ENCODE data around the gene ADGRG3. TPM values are rescaled to one million over a fixed set of nuclear protein-coding genes. Genes with fewer than 3 reads are reported as not detected.

ADGRG3 gene
- total and polyA plus RNA-seq, 10 of the 15 experiments (the other 5 are each of a cell fraction or from before 2014, with no cell fraction given) = 0.10 to 0.11 (median 0.10) TPM; not detected in 7

DNA sequence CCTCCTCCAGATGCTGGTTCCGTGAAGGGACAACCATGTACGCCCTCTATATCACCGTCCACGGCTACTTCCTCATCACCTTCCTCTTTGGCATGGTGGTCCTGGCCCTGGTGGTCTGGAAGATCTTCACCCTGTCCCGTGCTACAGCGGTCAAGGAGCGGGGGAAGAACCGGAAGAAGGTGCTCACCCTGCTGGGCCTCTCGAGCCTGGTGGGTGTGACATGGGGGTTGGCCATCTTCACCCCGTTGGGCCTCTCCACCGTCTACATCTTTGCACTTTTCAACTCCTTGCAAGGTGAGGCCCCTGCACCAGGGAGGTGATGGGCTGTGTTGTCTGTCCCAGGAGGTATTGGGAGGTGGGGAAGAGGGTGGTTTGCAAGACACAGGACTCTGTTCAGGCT, 17.5 kb downstream of the ADGRG3 start:
- no peak for FAIRE-seq
- TF ChIP-seq CBX5 (IDR thresholded peaks at IDR 0.05; ENCODE audit: low read depth) (no peak), KDM1A (IDR thresholded peaks at IDR 0.05; ENCODE audit: borderline replicate concordance) (no peak), FOXK2 (IDR thresholded peaks at IDR 0.05) (no peak), MEF2A (IDR thresholded peaks at IDR 0.05; ENCODE audit: insufficient read depth, low read depth, low read length) (no peak), SREBF2 (IDR thresholded peaks at IDR 0.05; ENCODE audit: low read length) (no peak), CHD1 (IDR thresholded peaks at IDR 0.05; ENCODE audit: low read depth, low read length) (no peak), NR2C1 (IDR thresholded peaks at IDR 0.05) (no peak), ZNF24 (IDR thresholded peaks at IDR 0.05) (no peak), SPI1 (IDR thresholded peaks at IDR 0.05; ENCODE audit: borderline replicate concordance, insufficient read depth, low read depth, low read length) (no peak), BACH1 (IDR thresholded peaks at IDR 0.05; ENCODE audit: borderline replicate concordance) (no peak), RAD21 (IDR thresholded peaks at IDR 0.05; ENCODE audit: insufficient read depth, low read depth, low read length) (no peak), IKZF2 (IDR thresholded peaks at IDR 0.05) (no peak), NFXL1 (IDR thresholded peaks at IDR 0.05; ENCODE audit: borderline replicate concordance) (no peak), STAT1 (conservative IDR thresholded peaks at IDR 0.05) (no peak)
- Histone ChIP-seq H3K9ac (ENCODE audit: control insufficient read depth, insufficient read depth, low read length) (no peak overlapping the region), H3K4me2 (ENCODE audit: control insufficient read depth, insufficient read depth) (no peak overlapping the region), H4K20me1 (ENCODE audit: control insufficient read depth, insufficient read depth) (no peaks in the 10 kb centered on the region), H2AFZ (ENCODE audit: control insufficient read depth, low read depth, low read length) (no peak overlapping the region), H3K27me3 (replicated peaks in 1 of 2; ENCODE audit: control insufficient read depth in 2 of 2, insufficient read depth in 2 of 2, low read length in 1 of 2) (no peaks in the 10 kb centered on the region), H3K79me2 (ENCODE audit: control insufficient read depth, insufficient read depth, low read length) (no peaks in the 10 kb centered on the region), H3K9me3 (replicated peaks; ENCODE audit: control insufficient read depth, insufficient read depth, low read length) (no peaks in the 10 kb centered on the region), H3K4me1 (ENCODE audit: control insufficient read depth, insufficient read depth, low read length) (peaks cover 17% of the 10 kb centered on the region), H3K36me3 (ENCODE audit: control insufficient read depth in 2 of 2, insufficient read depth in 2 of 2, low read length in 1 of 2) (no peaks in the 10 kb centered on the region), H3K27ac (ENCODE audit: control insufficient read depth, insufficient read depth) (no peak overlapping the region), H3K4me3 (no peak overlapping the region)
- CTCF ChIA-PET = no interaction called here
- 47% methylated on average over 11 of the region's 11 CpGs for WGBS (ENCODE audit: insufficient coverage, insufficient replicate concordance, low lambda C conversion rate, missing lambda C conversion rate)
- ATAC-seq = no peak
- POLR2A ChIA-PET = no interaction called here
- in situ Hi-C loops (cut with MboI) (no loop called here), intact Hi-C loops (cut with micrococcal nuclease; ENCODE audit: unreplicated experiment) (no loop called here)
- SMC1A ChIA-PET (ENCODE audit: uncharacterized antibody, unreplicated experiment) = interaction anchor here (1.0 kb wide), 1 partner anchor 13 kb away, joined by 3 read pairs; no protein-coding TSS in a partner anchor
- RAD21 ChIA-PET (ENCODE audit: unreplicated experiment) = no interaction called here
- DNase-seq (ENCODE audit: low read depth, low spot score) = no peak
- BruUV-seq (replicated peaks) = no TSS peak
